Heart left ventricle (tissue), 16 donors: ENCODE data around the gene PATJ. TPM values are rescaled to one million over a fixed set of nuclear protein-coding genes. Genes with fewer than 3 reads are reported as not detected.
"Not testable (repeated sequence)": the region's sequence is repeated elsewhere in the genome, so short reads cannot be mapped to it uniquely, and the experiment has no call there.

Experiments used
- ATAC-seq, 4 donors: fragments of 200-7000 bp; cut with Tn5 transposase; one replicate each; pipeline ENCODE4 v1.9.1; 2020 to 2022; ENCODE audit warnings: moderate library complexity in 4 of 4, mild to moderate bottlenecking in 3 of 4, moderate number of reproducible peaks in 1 of 4
- DNase-seq, 5 donors: peaks; one replicate each; pipeline ENCODE4 v3.0.0-alpha.2; 2020
- H3K27ac ChIP-seq, 12 donors: fragments of 200-600 bp; sonication (generic) in 4 of 12; one replicate each; pipeline versions ENCODE4 v1.5.0 to v1.8.0; 2016 to 2022; ENCODE audit warnings: mild to moderate bottlenecking in 2 of 12
- H3K27me3 ChIP-seq, 9 donors: fragments of 200-600 bp; sonication (generic) in 2 of 9; one replicate each; pipeline versions ENCODE4 v1.5.1 to v1.8.0; 2016 to 2022; ENCODE audit warnings: mild to moderate bottlenecking in 3 of 9
- H3K36me3 ChIP-seq, 9 donors: fragments of 200-600 bp; sonication (generic) in 2 of 9; one replicate each; pipeline versions ENCODE4 v1.5.0 to v1.8.0; 2018 to 2022; ENCODE audit warnings: mild to moderate bottlenecking in 2 of 9
- H3K4me1 ChIP-seq, 12 donors: fragments of 200-600 bp; sonication (generic) in 4 of 12; one replicate each; pipeline versions ENCODE4 v1.5.0 to v1.8.0; 2016 to 2022; ENCODE audit warnings: mild to moderate bottlenecking in 3 of 12
- H3K4me3 ChIP-seq, 12 donors: fragments of 200-600 bp; sonication (generic) in 4 of 12; one replicate each; pipeline versions ENCODE4 v1.5.0 to v1.8.0; 2017 to 2022; ENCODE audit warnings: mild to moderate bottlenecking in 9 of 12, moderate library complexity in 4 of 12
- H3K9me3 ChIP-seq, 12 donors: fragments of 200-600 bp; sonication (generic) in 4 of 12; one replicate each; pipeline versions ENCODE4 v1.5.0 to v1.8.0; 2016 to 2022; ENCODE audit warnings: mild to moderate bottlenecking in 1 of 12
- POLR2A ChIP-seq, 2 donors: fragments of 450-650 bp; IDR thresholded peaks; one replicate each; pipeline ENCODE4 v1.6.1; 2017; ENCODE audit warnings: antibody characterized with exemption in 2 of 2, mild to moderate bottlenecking in 2 of 2, moderate library complexity in 2 of 2
- WGBS, 4 donors: extraction: QIAGEN DNeasy Blood & Tissue Kit in 2 of 4; methylation state at CpG; one replicate each; pipeline versions ENCODE4 v1.1.5 to v1.1.7; 2013 to 2018; 5-methylcytosine and 5-hydroxymethylcytosine counted together
- intact Hi-C, 10 donors: fragments of 100-400 bp; cut with DNase I; formaldehyde crosslinking; loops; one replicate each; pipeline versions ENCODE4 v1.11.1 to v1.14.2; 2022
- polyA plus RNA-seq, 2 donors: library from polyadenylated mRNA; stranded (reverse); fragments of 200-250 nt; gene quantifications; one replicate each; pipeline ENCODE4 v1.2.3, GENCODE V29; 2013
- total RNA-seq, 9 donors: library from RNA; depleted of rRNA in 2 of 9; stranded (reverse); fragments of >200 nt in 2 of 9; fragmentation: NEBNext Ultra II Directional in 3 of 9; extraction: Animal tissue kit (Norgen Biotek cat#: 25700) in 3 of 9; gene quantifications; one replicate each; pipeline versions ENCODE4 v1.1.0 to v1.2.4, GENCODE V29; 2016 to 2023
- TF ChIP-seq, protein P1 (sequence below), 12 donors: fragments of 200-600 bp; sonication (generic) in 4 of 12; IDR thresholded peaks; one replicate each; pipeline versions ENCODE4 v1.5.0 to v1.8.0; 2018 to 2022; ENCODE audit warnings: antibody characterized with exemption in 12 of 12, mild to moderate bottlenecking in 5 of 12
- donor health status: ischemic (EF 13 %, LVEDD 7.1; RV severe dilation, severe dysfunction).
- donor health status: healthy with polysubstance abuse.
- donor health status: DM: no; HTN: yes; CAD: no.
- donor health status: DM: no; HTN: no; CAD: no.
- donor health status: ischemic (EF 25% LVEDD 6.9; RV normal size, moderate dysfunction).
- donor health status: ischemic (EF 25% LVEDD 5.7; RV mildly dilated, moderate dysfunction).
- donor health status: healthy.
- donor health status: DM: yes; HTN: yes; CAD: no.
- donor health status: ischemic (EF 35%, LVEDD 5.7; RV mildly dilated, moderate dysfunction).
- donor health status: nonischemic (EF 11% LVEDD 7.7; RV severe dilation, severe dysfunction).
- donor health status: DM: yes; HTN: yes; CAD: no.
- donor health status: PGD.
- donor health status: ischemic (EF 29% LVEDD 5.4; RV normal size, mild dysfunction).
- donor health status: nonischemic (EF 23%, LVEDD 6.1; RV moderate dilation, normal function).

Gene PATJ
- total and polyA plus RNA-seq, 11 donors: 6.6 to 190 (median 105) TPM

DNA sequence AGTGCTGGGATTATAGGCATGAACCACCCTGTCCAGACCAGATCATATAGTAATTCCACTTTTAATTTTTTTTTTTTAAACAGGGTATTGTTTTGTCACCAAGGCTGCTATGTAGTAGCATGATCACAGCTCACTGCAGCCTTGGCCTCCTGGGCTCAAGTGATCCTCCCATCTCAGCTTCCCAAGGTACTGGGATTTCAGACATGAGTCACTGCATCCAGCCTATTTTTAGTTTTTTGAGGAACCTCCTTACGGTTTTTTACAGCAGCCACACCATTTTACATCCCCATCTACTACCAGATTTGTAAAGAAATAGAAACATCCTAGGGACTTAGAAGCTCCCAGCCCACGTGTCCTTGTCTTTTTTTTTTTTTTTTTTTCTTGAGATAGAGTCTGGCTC lies 476.3 kb downstream of the PATJ start:
- H3K4me3 ChIP-seq: no peak overlapping the region
- H3K9me3 ChIP-seq: no peaks in the 10 kb centered on the region
- DNase-seq: no peak
- H3K27me3 ChIP-seq: no peaks in the 10 kb centered on the region
- ATAC-seq: no peak
- H3K4me1 ChIP-seq: no peaks in the 10 kb centered on the region
- intact Hi-C loops: no loop called here
- no peak overlapping the region for H3K27ac ChIP-seq
- TF ChIP-seq, protein P1, sequence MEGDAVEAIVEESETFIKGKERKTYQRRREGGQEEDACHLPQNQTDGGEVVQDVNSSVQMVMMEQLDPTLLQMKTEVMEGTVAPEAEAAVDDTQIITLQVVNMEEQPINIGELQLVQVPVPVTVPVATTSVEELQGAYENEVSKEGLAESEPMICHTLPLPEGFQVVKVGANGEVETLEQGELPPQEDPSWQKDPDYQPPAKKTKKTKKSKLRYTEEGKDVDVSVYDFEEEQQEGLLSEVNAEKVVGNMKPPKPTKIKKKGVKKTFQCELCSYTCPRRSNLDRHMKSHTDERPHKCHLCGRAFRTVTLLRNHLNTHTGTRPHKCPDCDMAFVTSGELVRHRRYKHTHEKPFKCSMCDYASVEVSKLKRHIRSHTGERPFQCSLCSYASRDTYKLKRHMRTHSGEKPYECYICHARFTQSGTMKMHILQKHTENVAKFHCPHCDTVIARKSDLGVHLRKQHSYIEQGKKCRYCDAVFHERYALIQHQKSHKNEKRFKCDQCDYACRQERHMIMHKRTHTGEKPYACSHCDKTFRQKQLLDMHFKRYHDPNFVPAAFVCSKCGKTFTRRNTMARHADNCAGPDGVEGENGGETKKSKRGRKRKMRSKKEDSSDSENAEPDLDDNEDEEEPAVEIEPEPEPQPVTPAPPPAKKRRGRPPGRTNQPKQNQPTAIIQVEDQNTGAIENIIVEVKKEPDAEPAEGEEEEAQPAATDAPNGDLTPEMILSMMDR (IDR thresholded peaks at IDR 0.05): no peak
- TF ChIP-seq POLR2A (IDR thresholded peaks at IDR 0.05): no peak
- no peaks in the 10 kb centered on the region for H3K36me3 ChIP-seq
- 57 to 85% (median 72%) methylated on average over 2 of the region's 2 CpGs for WGBS, 4 donors

DNA sequence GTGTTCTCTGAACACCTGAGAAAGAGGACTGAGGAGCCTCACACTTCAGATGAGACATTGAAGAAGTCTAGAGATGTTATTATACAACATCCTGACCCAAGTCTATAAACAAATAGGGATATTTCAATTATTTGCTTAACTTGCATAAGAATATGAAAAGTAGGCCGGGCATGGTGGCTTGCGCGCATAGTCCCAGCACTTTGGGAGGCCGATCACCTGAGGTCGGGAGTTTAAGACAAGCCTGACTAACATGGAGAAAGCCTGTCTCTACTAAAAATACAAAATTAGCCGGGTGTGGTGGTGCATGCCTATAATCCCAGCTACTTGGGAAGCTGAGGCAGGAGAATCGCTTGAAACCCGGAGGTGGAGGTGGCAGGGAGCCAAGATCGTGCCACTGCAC lies 478.2 kb downstream of the PATJ start:
- WGBS, 4 donors: 88 to 94% (median 92%) methylated on average over 9 of the region's 9 CpGs
- H3K4me1 ChIP-seq: not testable (repeated sequence)

DNA sequence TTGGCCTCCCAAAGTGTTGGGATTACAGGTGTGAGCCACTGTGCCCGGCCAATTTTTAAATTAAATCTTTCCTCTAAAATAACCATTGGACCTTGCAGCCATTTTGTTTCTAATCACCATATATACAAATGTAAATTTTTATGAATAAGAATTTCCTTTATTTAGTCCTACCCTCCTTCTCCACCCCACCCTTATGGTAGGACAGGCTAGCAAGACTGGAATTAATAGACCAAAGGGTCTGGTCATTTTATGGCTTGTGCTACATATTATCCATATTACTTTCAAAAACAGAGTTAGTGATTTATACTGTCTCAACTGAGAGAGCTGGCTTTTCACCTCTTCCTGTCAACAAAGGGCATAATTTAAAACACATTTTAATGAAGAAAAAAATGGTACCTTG lies 478.9 kb downstream of the PATJ start:
- Histone ChIP-seq H3K4me1 (no peaks in the 10 kb centered on the region), H3K36me3 (no peaks in the 10 kb centered on the region), H3K27me3 (no peaks in the 10 kb centered on the region), H3K9me3 (no peaks in the 10 kb centered on the region), H3K27ac (no peak overlapping the region), H3K4me3 (no peak overlapping the region)
- TF ChIP-seq POLR2A (IDR thresholded peaks at IDR 0.05): no peak
- TF ChIP-seq, protein P1 (IDR thresholded peaks at IDR 0.05): no peak
- WGBS, 4 donors: 92 to 100% (median 98%) methylated on average over 1 of the region's 1 CpG
- ATAC-seq: no peak
- intact Hi-C loops: no loop called here
- no peak for DNase-seq

More for the DNA sequence above, 478.2 kb downstream of the PATJ start:
- DNase-seq, H3K27ac ChIP-seq, H3K27me3 ChIP-seq, H3K36me3 ChIP-seq, H3K4me3 ChIP-seq, H3K9me3 ChIP-seq, ATAC-seq, intact Hi-C loops: not testable (repeated sequence)

DNA sequence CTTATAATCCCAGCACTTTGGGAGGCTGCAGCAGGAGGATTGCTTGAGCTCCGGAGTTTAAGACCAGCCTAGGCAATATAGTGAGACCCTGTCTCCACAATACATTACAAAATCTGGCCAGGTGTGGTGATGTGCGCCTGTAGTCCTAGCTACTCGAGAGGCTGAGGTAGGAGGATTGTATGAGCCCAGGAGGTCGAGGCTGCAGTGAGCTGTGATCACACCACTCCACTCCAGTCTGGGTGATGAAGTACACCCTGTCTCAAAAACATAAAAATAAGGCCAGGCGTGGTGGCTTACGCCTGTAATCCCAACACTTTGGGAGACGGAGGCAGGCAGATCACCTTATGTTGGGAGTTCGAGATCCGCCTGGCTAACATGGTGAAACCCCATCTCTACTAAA lies 480.0 kb downstream of the PATJ start:
- H3K4me1 ChIP-seq: no peaks in the 10 kb centered on the region
- no peak overlapping the region for H3K4me3 ChIP-seq
- no peak overlapping the region for H3K27ac ChIP-seq
- H3K36me3 ChIP-seq: no peaks in the 10 kb centered on the region
- ATAC-seq (no peak), DNase-seq (no peak)
- no peaks in the 10 kb centered on the region for H3K27me3 ChIP-seq
- no peak for TF ChIP-seq POLR2A (IDR thresholded peaks at IDR 0.05)
- TF ChIP-seq, protein P1 (IDR thresholded peaks at IDR 0.05): no peak
- WGBS, 4 donors: 82 to 96% (median 93%) methylated on average over 9 of the region's 9 CpGs
- H3K9me3 ChIP-seq: no peaks in the 10 kb centered on the region
- intact Hi-C loops: no loop called here

DNA sequence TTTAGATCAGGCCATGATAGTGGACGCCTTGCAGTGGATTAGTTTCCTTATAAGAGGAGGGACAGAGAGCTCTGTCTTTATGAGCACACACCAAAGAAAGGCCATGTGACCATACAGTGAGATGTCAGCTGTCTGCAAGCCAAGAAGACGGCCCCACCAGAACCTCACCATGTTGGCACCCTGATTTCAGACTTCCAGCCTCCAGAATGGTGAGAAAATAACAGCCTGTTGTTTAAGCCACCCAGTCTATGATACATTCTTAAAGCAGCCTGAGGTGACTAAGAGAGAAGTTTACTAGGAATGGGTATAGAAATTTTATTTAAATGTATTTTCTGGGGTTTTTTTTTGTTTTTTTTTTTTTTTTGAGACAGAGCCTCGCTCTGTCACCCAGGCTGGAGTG lies 481.9 kb downstream of the PATJ start:
- no peak for TF ChIP-seq POLR2A (IDR thresholded peaks at IDR 0.05)
- TF ChIP-seq, protein P1 (IDR thresholded peaks at IDR 0.05): no peak
- 44 to 64% (median 54%) methylated on average over 2 to 3 of the region's 3 CpGs for WGBS, 4 donors
- intact Hi-C loops: no loop called here
- Histone ChIP-seq H3K27ac (no peak overlapping the region), H3K4me1 (no peaks in the 10 kb centered on the region), H3K9me3 (no peaks in the 10 kb centered on the region), H3K27me3 (no peaks in the 10 kb centered on the region), H3K4me3 (no peak overlapping the region), H3K36me3 (no peaks in the 10 kb centered on the region)
- no peak for ATAC-seq
- no peak for DNase-seq
